CD14-positive monocyte (primary cell): Measurements from ENCODE around the gene PLK5. TPM values are rescaled to one million over a fixed set of nuclear protein-coding genes. Genes with fewer than 3 reads are reported as not detected.

Experiments used
- DNase-seq, 3 donors: peaks; one replicate each; pipeline ENCODE4 v3.0.0-alpha.2; 2011 to 2022
- H2AFZ ChIP-seq: 2 replicates; pipeline ENCODE4 v1.6.0; 2012; ENCODE audit warnings: mild to moderate bottlenecking, low read depth, low read length, inconsistent platforms; ENCODE audit not compliant: insufficient read depth, poor library complexity, severe bottlenecking
- H3K27ac ChIP-seq, 2 donors: 1 replicate in 1 of 2; 2 replicates in 1 of 2; pipeline ENCODE4 v1.5.1; 2012 to 2013; ENCODE audit warnings: low read length in 2 of 2, control low read depth in 1 of 2, inconsistent platforms in 1 of 2, low read depth in 1 of 2, mild to moderate bottlenecking in 1 of 2
- H3K27me3 ChIP-seq, 2 donors: one replicate each; pipeline versions ENCODE4 v1.6.0 to v1.6.1; 2011 to 2013; ENCODE audit warnings: low read length in 2 of 2; ENCODE audit not compliant: control insufficient read depth in 2 of 2, insufficient read depth in 2 of 2
- H3K36me3 ChIP-seq, 2 donors: replicated peaks in 1 of 2; 1 replicate in 1 of 2; 2 replicates in 1 of 2; pipeline versions ENCODE4 v1.5.1 to v1.6.1; 2012 to 2013; ENCODE audit warnings: low read length in 2 of 2, control low read depth in 1 of 2, inconsistent platforms in 1 of 2, mild to moderate bottlenecking in 1 of 2; ENCODE audit not compliant: insufficient read depth in 2 of 2, control insufficient read depth in 1 of 2
- H3K4me1 ChIP-seq, 2 donors: 1 replicate in 1 of 2; 2 replicates in 1 of 2; pipeline versions ENCODE4 v1.5.1 to v1.6.1; 2012 to 2013; ENCODE audit warnings: low read length in 2 of 2, control low read depth in 1 of 2, inconsistent platforms in 1 of 2, mild to moderate bottlenecking in 1 of 2, moderate library complexity in 1 of 2; ENCODE audit not compliant: insufficient read depth in 2 of 2, control insufficient read depth in 1 of 2
- H3K4me2 ChIP-seq: replicated peaks from 2 replicates; pipeline ENCODE3; 2012; ENCODE audit warnings: low read length, moderate library complexity, mild to moderate bottlenecking; ENCODE audit not compliant: poor library complexity, severe bottlenecking; ENCODE audit errors: extremely low read depth
- H3K4me3 ChIP-seq, 3 experiments: fragments of 200-600 bp in 1 of 3; sonication (generic) in 1 of 3; replicated peaks in 1 of 3; 1 replicate in 2 of 3; 2 replicates in 1 of 3; pipeline ENCODE4 v1.5.1; 2011 to 2013; ENCODE audit warnings: low read length in 3 of 3, mild to moderate bottlenecking in 3 of 3, control low read depth in 2 of 3, low read depth in 2 of 3, inconsistent platforms in 1 of 3, moderate library complexity in 1 of 3
- H3K79me2 ChIP-seq: 2 replicates; pipeline ENCODE4 v1.6.0; 2012; ENCODE audit warnings: mild to moderate bottlenecking, control low read depth, inconsistent platforms, low read length, moderate library complexity; ENCODE audit not compliant: insufficient read depth
- H3K9ac ChIP-seq: 2 replicates; pipeline ENCODE4 v1.6.0; 2017; ENCODE audit warnings: low read length, mild to moderate bottlenecking; ENCODE audit not compliant: insufficient read depth, poor library complexity, severe bottlenecking
- H3K9me3 ChIP-seq, 2 donors: replicated peaks in 1 of 2; 1 replicate in 1 of 2; 2 replicates in 1 of 2; pipeline versions ENCODE4 v1.5.1 to v1.6.1; 2012 to 2013; ENCODE audit warnings: low read length in 2 of 2, control low read depth in 1 of 2; ENCODE audit not compliant: control insufficient read depth in 1 of 2, insufficient read depth in 1 of 2
- H4K20me1 ChIP-seq: 2 replicates; pipeline ENCODE4 v1.6.0; 2012; ENCODE audit warnings: mild to moderate bottlenecking, low read length, control low read depth, moderate library complexity; ENCODE audit not compliant: insufficient read depth
- H3K27ac Mint-ChIP-seq, 7 donors: one replicate each; pipeline ENCODE4 v1.8.0; 2020; ENCODE audit warnings: mild to moderate bottlenecking in 7 of 7, mixed read lengths in 7 of 7, moderate library complexity in 6 of 7, inconsistent platforms in 2 of 7
- H3K27me3 Mint-ChIP-seq, 3 donors: one replicate each; pipeline ENCODE4 v1.8.0; 2021 to 2022; ENCODE audit warnings: low read depth in 3 of 3, mild to moderate bottlenecking in 3 of 3, mixed read lengths in 3 of 3, moderate library complexity in 3 of 3, inconsistent platforms in 1 of 3
- H3K36me3 Mint-ChIP-seq, 2 donors: one replicate each; pipeline ENCODE4 v1.8.0; 2020; ENCODE audit warnings: mixed read lengths in 2 of 2, inconsistent platforms in 1 of 2, mild to moderate bottlenecking in 1 of 2
- H3K4me1 Mint-ChIP-seq: one replicate; pipeline ENCODE4 v1.8.0; 2020; ENCODE audit warnings: mild to moderate bottlenecking, mixed read lengths
- H3K4me3 Mint-ChIP-seq, 2 donors: one replicate each; pipeline ENCODE4 v1.8.0; 2020; ENCODE audit warnings: mild to moderate bottlenecking in 2 of 2, mixed read lengths in 2 of 2, moderate library complexity in 1 of 2
- H3K9me3 Mint-ChIP-seq, 7 donors: one replicate each; pipeline ENCODE4 v1.8.0; 2020 to 2022; ENCODE audit warnings: mixed read lengths in 7 of 7, mild to moderate bottlenecking in 6 of 7, moderate library complexity in 6 of 7, inconsistent platforms in 2 of 7
- WGBS: methylation state at CpG from one replicate; pipeline ENCODE4 v1.1.5; 2013; ENCODE audit warnings: missing lambda C conversion rate; ENCODE audit not compliant: insufficient coverage; 5-methylcytosine and 5-hydroxymethylcytosine counted together
- intact Hi-C, 2 donors: fragments of 100-400 bp; cut with micrococcal nuclease; formaldehyde crosslinking; loops; one replicate each; pipeline versions ENCODE4 v1.15.0 to v1.15.1; 2023
- polyA plus RNA-seq, 3 donors: library from polyadenylated mRNA; depleted of rRNA in 1 of 3; unstranded in 2 of 3; stranded (reverse) in 1 of 3; fragments of 300-500 nt in 2 of 3; fragments of >200 nt in 1 of 3; fragmentation: Illumina TruSeq in 2 of 3; gene quantifications; 1 replicate in 2 of 3; 2 replicates in 1 of 3; pipeline ENCODE4 v1.2.3, GENCODE V29; 2012 to 2021
- TF ChIP-seq, protein P1 (sequence below): fragments of 200-600 bp; IDR thresholded peaks from one replicate; pipeline ENCODE4 v1.8.0; 2022; ENCODE audit warnings: antibody characterized with exemption, mild to moderate bottlenecking

PLK5 gene
- polyA plus RNA-seq, 3 donors = not detected

- Histone ChIP-seq H3K27ac (no peak overlapping the region), H3K79me2 (no peaks in the 10 kb centered on the region), H3K4me1 (peaks cover 12 to 25% of the 10 kb centered on the region in 2 donors), H2AFZ (no peak overlapping the region), H3K9me3 (peaks cover 14 to 31% of the 10 kb centered on the region in 2 donors), H3K4me2 (no peak overlapping the region), H3K27me3 (peaks cover 2 to 53% of the 10 kb centered on the region in 2 donors), H4K20me1 (no peaks in the 10 kb centered on the region), H3K9ac (no peak overlapping the region), H3K36me3 (no peaks in the 10 kb centered on the region), H3K4me3 (no peak overlapping the region)
- Mint-ChIP-seq H3K4me3 (no peak overlapping the region), H3K4me1 (peaks cover 14% of the 10 kb centered on the region), H3K9me3 (peaks cover 15 to 42% (median 35%) of the 10 kb centered on the region in 7 donors), H3K27ac (no peak overlapping the region), H3K27me3 (peaks cover 39 to 78% (median 61%) of the 10 kb centered on the region in 3 donors), H3K36me3 (peaks cover 1 to 2% of the 10 kb centered on the region in 2 donors)
- 32% methylated on average over 21 of the region's 25 CpGs for WGBS
- no peak for DNase-seq
- intact Hi-C loops = loop anchor here in 1 of 2 donors (10.0 kb wide), 1 partner anchor 66 kb away; no protein-coding TSS in a partner anchor
- TF ChIP-seq, protein P1, sequence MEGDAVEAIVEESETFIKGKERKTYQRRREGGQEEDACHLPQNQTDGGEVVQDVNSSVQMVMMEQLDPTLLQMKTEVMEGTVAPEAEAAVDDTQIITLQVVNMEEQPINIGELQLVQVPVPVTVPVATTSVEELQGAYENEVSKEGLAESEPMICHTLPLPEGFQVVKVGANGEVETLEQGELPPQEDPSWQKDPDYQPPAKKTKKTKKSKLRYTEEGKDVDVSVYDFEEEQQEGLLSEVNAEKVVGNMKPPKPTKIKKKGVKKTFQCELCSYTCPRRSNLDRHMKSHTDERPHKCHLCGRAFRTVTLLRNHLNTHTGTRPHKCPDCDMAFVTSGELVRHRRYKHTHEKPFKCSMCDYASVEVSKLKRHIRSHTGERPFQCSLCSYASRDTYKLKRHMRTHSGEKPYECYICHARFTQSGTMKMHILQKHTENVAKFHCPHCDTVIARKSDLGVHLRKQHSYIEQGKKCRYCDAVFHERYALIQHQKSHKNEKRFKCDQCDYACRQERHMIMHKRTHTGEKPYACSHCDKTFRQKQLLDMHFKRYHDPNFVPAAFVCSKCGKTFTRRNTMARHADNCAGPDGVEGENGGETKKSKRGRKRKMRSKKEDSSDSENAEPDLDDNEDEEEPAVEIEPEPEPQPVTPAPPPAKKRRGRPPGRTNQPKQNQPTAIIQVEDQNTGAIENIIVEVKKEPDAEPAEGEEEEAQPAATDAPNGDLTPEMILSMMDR = no peak
Observed at GRCh38 chr19:1510442-1510806, 13.5 kb upstream of the PLK5 start.

GRCh38 chr19:1510807-1511206, 13.1 kb upstream of the PLK5 start:
- Histone ChIP-seq H4K20me1 (no peaks in the 10 kb centered on the region), H3K36me3 (no peaks in the 10 kb centered on the region), H3K27me3 (peaks cover 2 to 53% of the 10 kb centered on the region in 2 donors), H3K4me2 (no peak overlapping the region), H2AFZ (no peak overlapping the region), H3K4me1 (peaks cover 12 to 25% of the 10 kb centered on the region in 2 donors), H3K27ac (no peak overlapping the region), H3K79me2 (no peaks in the 10 kb centered on the region), H3K9me3 (peaks cover 14 to 27% of the 10 kb centered on the region in 2 donors), H3K4me3 (no peak overlapping the region), H3K9ac (no peak overlapping the region)
- Mint-ChIP-seq H3K27me3 (peaks cover 36 to 76% (median 61%) of the 10 kb centered on the region in 3 donors), H3K36me3 (peaks cover 1 to 2% of the 10 kb centered on the region in 2 donors), H3K27ac (no peak overlapping the region), H3K4me3 (peak overlapping the region in 1 of 2 donors; percentile 58), H3K4me1 (peaks cover 14% of the 10 kb centered on the region), H3K9me3 (peaks cover 15 to 39% (median 32%) of the 10 kb centered on the region in 7 donors)
- no peak for DNase-seq
- intact Hi-C loops = loop anchor here in 1 of 2 donors (10.0 kb wide), 1 partner anchor 66 kb away; no protein-coding TSS in a partner anchor
- TF ChIP-seq, protein P1 = no peak
- 61% methylated on average over 5 of the region's 9 CpGs for WGBS
